ENCODE data around the gene ARHGAP6. TPM values are rescaled to one million over a fixed set of nuclear protein-coding genes. Genes with fewer than 3 reads are reported as not detected.
A peak's percentile ranks its signal among the peaks of the same experiment; 100 is the strongest.

Gene ARHGAP6
- total RNA-seq, 1 experiment from 2014 or later: 34.5 TPM

DNA sequence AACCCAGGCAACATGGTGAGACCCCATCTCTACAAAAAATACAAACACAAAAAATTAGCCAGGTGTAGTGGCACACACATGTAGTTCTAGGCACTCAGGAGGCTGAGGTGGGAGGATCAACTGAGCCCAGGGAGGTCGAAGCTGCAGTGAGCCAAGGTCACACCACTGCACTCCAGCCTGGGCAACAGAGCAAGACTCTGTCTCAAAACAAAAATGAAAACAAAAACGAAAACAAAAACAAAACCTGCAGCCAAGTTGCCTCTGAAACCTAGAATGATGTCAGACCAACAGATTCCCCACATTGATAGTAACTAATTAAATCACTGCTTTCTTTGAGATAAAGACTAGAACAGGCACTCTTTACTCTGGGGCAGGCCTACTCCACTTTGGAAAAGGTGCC lies 268.0 kb downstream of the ARHGAP6 start:
- no peak overlapping the region for H3K27ac ChIP-seq
- no peaks in the 10 kb centered on the region for H3K36me3 ChIP-seq
- H3K27me3 ChIP-seq: no peaks in the 10 kb centered on the region
- no peak for DNase-seq
- H3K9me3 ChIP-seq (replicated peaks): no peaks in the 10 kb centered on the region
- 0 out of 2 replicates have a peak, but pooled peaks cover 2% of the 10 kb centered on the region for H3K4me1 ChIP-seq
- no peak overlapping the region for H3K4me3 ChIP-seq

DNA sequence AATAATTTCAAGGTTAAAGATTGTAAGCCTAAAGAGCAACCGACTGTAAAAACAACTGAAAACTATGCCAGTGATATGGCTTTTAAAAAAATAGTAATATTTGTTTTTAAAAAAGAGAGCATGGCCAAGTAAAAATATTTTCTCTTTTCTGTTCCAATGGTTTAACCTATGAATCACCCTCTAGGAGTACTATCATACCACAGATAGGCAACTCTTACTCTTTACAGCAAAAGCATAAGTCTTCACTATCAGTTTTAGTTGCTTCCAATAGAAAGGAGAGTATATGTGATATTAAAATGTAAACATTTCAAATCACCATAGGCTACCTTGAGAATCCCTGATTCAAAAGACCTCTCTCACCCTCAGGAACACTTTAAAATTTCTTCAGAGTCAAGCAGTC lies 269.9 kb downstream of the ARHGAP6 start:
- Histone ChIP-seq H3K9me3 (replicated peaks) (peaks cover 2% of the 10 kb centered on the region; the same call in 1 of the 2 replicates), H3K4me3 (no peak overlapping the region), H3K4me1 (0 out of 2 replicates have a peak, but pooled peaks cover 2% of the 10 kb centered on the region), H3K27me3 (no peaks in the 10 kb centered on the region), H3K27ac (no peak overlapping the region), H3K36me3 (no peaks in the 10 kb centered on the region)
- no peak for DNase-seq

DNA sequence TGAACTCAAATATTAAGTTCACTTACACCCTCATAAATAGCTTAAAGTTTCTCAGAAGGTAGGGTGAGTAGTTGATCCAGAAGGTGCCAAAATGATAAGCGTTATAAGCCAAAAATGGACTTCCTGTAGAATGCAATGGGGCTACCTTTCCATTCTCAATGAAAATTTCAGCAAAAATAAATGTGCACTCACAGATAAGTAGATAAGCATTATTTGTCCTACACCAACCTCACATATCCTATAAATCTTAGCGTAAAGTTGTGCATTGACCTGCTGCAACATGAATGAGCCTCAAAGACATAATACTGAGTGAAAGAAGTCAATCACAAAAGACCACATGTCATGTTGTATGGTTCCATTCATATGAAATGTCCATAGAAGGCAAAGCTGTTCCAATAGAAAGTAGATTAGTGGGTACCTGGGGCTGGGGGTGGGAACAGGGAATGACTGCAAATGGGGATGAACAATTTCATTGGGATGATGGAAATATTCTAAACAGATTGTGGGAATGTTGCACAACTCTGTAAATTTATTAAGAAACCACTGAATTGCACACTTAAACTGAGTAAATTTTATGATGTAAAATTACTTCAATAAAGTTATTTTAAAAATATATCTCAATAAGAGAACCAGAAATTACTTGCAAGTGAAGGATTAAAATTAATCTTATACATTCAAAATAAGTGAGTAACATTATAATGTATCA lies 271.6 kb downstream of the ARHGAP6 start:
- no peak overlapping the region for H3K4me3 ChIP-seq
- H3K27ac ChIP-seq: no peak overlapping the region
- H3K36me3 ChIP-seq: no peaks in the 10 kb centered on the region
- H3K9me3 ChIP-seq (replicated peaks): peaks cover 5% of the 10 kb centered on the region; the same call in 1 of the 2 replicates
- no peaks in the 10 kb centered on the region for H3K4me1 ChIP-seq
- no peak for DNase-seq
- no peaks in the 10 kb centered on the region for H3K27me3 ChIP-seq

DNA sequence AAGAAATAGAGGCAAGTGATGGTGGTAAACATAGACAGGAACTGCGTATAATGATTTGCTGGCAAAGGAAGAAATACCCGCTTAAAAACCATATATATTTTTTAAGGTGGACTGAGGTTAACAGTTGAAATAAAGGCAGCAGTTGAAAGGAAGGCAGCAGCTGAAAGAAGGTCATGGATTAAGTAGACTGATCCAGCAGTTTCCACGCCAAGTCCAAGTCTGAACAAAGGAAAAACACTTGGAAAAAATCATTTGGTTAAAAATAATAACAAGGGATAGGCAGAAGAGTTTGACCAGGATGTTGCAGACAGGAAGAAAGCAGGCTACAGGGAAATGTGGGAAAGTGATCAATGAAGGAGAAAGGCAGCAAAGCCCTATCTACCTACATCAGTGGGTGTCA lies 278.9 kb downstream of the ARHGAP6 start:
- Histone ChIP-seq H3K4me3 (peak overlapping the region; percentile 22), H3K4me1 (peaks cover 25% of the 10 kb centered on the region), H3K9me3 (replicated peaks) (peaks cover 5% of the 10 kb centered on the region; the same call in 1 of the 2 replicates), H3K36me3 (no peaks in the 10 kb centered on the region), H3K27ac (peak overlapping the region; percentile 89), H3K27me3 (no peaks in the 10 kb centered on the region)
- peak; percentile 24 to 57 for DNase-seq

DNA sequence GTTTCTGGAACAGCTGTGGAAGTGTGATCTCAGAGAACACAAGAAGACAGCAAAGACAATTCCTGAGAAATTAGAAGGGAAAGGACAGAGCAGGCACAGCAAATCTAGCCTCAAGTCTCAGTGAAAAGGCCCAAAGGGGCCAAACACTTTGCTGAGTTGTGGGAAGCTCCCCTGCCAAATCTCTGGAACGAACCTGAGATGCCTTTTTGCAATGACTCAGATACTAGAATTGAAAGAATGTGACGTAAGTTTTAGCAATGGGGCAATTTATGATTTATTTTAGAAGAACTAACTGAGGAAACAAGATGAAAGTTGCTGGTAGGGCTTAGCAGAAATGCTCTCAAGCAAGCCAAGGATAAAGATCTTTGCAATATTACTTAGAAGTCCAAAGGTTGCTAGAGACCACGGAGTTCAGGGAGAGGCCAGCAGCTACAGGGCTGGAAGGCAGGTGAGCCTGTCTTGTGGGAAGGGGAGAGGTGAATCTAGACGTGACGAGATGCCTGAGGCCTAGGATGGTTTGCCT lies 279.7 kb downstream of the ARHGAP6 start:
- Histone ChIP-seq H3K36me3 (no peaks in the 10 kb centered on the region), H3K27ac (peak overlapping the region; percentile 89), H3K4me1 (peaks cover 25% of the 10 kb centered on the region), H3K9me3 (replicated peaks) (peaks cover 5% of the 10 kb centered on the region; the same call in 1 of the 2 replicates), H3K4me3 (peak overlapping the region; percentile 22), H3K27me3 (no peaks in the 10 kb centered on the region)
- peak; percentile 61 to 84 for DNase-seq

DNA sequence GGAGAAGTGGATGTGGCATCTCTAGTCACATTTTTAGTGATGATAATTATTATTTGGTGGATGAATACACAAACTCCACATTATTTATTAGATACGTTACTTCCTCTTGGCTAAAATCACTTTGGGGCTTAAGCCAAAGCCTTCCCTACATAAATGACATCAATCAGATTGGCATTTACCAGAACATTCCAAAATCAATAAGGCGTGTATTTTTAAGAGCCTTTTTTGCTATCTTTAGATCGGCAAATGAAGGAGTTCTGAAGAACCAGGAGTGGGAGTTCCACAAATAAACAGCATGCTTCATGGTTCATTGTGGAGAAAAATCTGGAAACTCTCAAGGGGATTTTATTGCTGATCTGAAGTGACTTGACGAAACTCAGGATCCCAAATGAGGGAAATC lies 282.8 kb downstream of the ARHGAP6 start:
- Histone ChIP-seq H3K4me1 (peaks cover 25% of the 10 kb centered on the region), H3K27ac (no peak overlapping the region), H3K9me3 (replicated peaks) (no peaks in the 10 kb centered on the region; the same call in 1 of the 2 replicates), H3K36me3 (peaks cover 2% of the 10 kb centered on the region; the same call in 1 of the 2 replicates), H3K27me3 (no peaks in the 10 kb centered on the region), H3K4me3 (no peak overlapping the region)
- DNase-seq: no peak

DNA sequence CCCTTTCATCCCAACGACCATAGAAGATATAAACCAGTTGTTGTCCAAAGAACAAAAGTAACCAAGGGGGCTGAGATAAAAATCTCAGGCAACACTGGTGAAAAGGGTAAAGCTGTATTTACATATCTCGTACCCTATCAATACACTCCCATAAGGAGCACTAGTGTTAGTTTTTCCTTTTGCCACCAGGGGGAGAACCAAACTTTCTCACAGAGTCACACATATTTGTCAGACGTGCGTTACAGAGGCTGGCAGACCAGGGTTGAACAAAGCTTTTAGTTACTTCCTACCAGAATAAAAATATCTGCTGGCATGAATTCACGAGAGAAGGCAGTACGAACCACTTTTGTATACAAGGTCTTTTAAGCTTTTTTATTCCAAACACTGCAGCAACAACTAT lies 284.3 kb downstream of the ARHGAP6 start:
- H3K9me3 ChIP-seq (replicated peaks): no peaks in the 10 kb centered on the region
- H3K4me3 ChIP-seq: no peak overlapping the region
- peaks cover 16% of the 10 kb centered on the region for H3K4me1 ChIP-seq
- no peak overlapping the region for H3K27ac ChIP-seq
- H3K27me3 ChIP-seq: no peaks in the 10 kb centered on the region
- peaks cover 2% of the 10 kb centered on the region; the same call in 1 of the 2 replicates for H3K36me3 ChIP-seq
- peak; percentile 50 to 84 for DNase-seq

DNA sequence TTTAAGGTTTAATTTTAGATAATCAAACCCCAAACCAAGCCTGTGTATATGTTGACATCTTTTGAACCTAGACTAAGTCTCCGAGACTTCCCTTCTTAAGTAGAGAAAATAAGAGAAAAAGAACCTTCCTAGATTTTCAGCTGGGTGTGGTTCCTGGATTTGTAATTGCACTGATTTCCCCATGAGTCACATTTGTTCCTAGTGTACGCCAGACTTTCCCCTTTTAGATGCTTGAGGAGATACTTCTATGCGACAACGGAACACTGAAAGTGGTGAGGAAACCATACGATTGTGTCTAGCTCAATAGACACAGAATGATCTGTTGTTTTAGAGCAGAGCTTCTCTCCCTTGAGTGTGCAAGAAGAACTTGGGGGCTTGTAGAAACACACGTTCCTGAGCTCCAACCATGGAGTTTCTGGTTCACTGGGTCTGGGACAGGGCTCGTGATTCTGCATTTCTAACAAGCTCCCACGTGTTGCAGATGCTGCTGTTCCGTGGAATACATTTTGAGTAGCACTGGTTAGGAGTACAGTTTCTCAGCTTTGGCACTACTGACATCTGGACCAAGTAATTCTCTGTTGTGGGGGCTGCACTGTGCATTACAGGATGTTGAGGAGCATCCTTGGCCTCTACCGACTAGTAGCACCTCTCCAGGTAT lies 285.4 kb downstream of the ARHGAP6 start:
- Histone ChIP-seq H3K27me3 (no peaks in the 10 kb centered on the region), H3K36me3 (peaks cover 2% of the 10 kb centered on the region; the same call in 1 of the 2 replicates), H3K4me3 (no peak overlapping the region), H3K27ac (no peak overlapping the region), H3K4me1 (peaks cover 5% of the 10 kb centered on the region), H3K9me3 (replicated peaks) (no peaks in the 10 kb centered on the region)
- no peak for DNase-seq

DNA sequence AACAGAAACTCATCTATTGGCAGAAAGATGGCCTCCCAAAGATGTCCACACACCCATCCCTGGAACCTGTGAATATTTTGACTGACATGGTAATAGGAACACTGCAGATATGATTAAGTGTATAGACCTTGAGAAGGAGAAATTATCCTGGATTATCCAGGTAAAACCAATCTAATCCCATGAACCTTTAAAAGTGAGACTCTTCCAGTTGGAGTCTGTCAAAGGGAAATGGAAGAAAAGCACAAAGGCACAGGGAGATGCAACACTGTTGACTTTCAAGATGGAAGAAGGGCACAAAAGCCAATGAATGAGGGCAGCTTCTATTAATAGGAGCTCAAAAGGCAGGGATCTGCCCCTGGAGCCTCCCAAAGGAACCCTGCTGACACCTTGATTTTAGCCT lies 289.6 kb downstream of the ARHGAP6 start:
- Histone ChIP-seq H3K4me1 (no peaks in the 10 kb centered on the region; the same call in 1 of the 2 replicates), H3K27me3 (no peaks in the 10 kb centered on the region)

DNA sequence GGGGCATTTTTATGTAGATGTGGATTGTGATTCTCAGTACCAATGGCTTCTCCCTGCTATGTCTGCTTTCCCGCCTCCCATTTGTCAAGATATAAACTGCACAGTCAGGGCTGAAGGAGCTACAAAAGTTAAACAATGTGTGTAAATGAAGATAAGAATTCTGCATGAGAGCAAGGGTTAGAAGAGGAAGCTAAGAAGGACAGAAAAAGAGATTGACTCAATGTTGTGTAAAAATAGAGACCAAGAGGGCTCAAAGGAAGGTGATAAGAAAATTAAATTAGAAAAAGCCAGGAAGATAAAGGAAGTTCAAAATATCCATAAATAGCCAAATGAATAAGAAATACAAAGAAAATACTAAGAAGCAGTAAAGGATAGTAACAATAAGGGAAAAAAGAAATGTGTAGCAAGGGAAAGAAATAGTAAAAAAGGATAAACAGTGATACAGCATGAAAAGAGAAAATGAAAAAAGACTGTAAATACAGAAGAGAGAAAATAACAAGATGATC lies 290.1 kb downstream of the ARHGAP6 start:
- H3K9me3 ChIP-seq (replicated peaks): no peaks in the 10 kb centered on the region
- H3K4me3 ChIP-seq: no peak overlapping the region
- H3K27ac ChIP-seq: no peak overlapping the region
- H3K36me3 ChIP-seq: peaks cover 2% of the 10 kb centered on the region; the same call in 1 of the 2 replicates
- no peaks in the 10 kb centered on the region; the same call in 1 of the 2 replicates for H3K4me1 ChIP-seq
- no peak for DNase-seq
- H3K27me3 ChIP-seq: no peaks in the 10 kb centered on the region

More for the DNA sequence above, 289.6 kb downstream of the ARHGAP6 start:
- peaks cover 2% of the 10 kb centered on the region; the same call in 1 of the 2 replicates for H3K36me3 ChIP-seq
- H3K4me3 ChIP-seq: no peak overlapping the region
- no peaks in the 10 kb centered on the region for H3K9me3 ChIP-seq (replicated peaks)
- no peak for DNase-seq
- H3K27ac ChIP-seq: no peak overlapping the region

DNA sequence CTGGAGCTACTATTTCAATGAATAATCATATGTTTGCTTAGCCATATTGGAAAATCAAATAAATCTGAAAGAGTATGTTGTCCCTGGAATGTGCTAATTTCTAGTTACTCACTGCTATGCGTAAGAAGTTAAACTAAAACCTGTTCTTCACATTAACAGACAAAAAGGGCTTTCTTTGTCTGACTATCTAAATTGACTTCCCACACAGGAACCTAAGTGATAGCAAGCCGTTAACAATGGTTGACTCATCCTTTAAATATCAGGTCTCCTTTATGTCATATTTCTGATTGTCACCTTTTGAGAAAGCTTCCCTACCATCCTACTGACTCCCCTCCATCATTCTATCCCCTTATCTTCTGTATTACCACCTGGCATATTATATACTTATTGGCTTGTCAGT lies 291.1 kb downstream of the ARHGAP6 start:
- no peak overlapping the region for H3K4me3 ChIP-seq
- no peaks in the 10 kb centered on the region; the same call in 1 of the 2 replicates for H3K4me1 ChIP-seq
- no peak for DNase-seq
- no peaks in the 10 kb centered on the region for H3K9me3 ChIP-seq (replicated peaks)
- H3K27ac ChIP-seq: no peak overlapping the region
- H3K27me3 ChIP-seq: no peaks in the 10 kb centered on the region
- H3K36me3 ChIP-seq: peaks cover 2% of the 10 kb centered on the region; the same call in 1 of the 2 replicates

DNA sequence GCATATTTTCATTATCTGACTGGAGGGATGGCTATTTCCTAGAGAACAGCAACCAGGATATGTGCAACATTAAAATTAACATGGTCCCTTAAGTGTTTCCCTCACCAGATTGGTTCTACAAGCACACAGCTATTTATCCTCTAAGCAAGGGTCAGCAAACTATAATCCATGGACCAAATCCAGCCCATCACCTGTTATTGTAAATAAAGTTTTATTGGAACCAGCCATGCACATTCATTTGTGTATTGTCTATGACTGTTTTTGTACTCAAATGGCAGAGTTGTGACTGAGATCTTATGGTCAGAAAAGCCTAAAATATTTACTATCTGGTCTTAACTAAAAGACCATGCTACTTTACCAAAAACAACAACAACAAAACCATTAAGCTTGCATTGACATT lies 294.6 kb downstream of the ARHGAP6 start:
- Histone ChIP-seq H3K27me3 (no peaks in the 10 kb centered on the region), H3K4me3 (no peak overlapping the region), H3K27ac (no peak overlapping the region), H3K4me1 (peaks cover 6% of the 10 kb centered on the region; the same call in 1 of the 2 replicates), H3K9me3 (replicated peaks) (no peaks in the 10 kb centered on the region), H3K36me3 (no peaks in the 10 kb centered on the region)
- no peak for DNase-seq

DNA sequence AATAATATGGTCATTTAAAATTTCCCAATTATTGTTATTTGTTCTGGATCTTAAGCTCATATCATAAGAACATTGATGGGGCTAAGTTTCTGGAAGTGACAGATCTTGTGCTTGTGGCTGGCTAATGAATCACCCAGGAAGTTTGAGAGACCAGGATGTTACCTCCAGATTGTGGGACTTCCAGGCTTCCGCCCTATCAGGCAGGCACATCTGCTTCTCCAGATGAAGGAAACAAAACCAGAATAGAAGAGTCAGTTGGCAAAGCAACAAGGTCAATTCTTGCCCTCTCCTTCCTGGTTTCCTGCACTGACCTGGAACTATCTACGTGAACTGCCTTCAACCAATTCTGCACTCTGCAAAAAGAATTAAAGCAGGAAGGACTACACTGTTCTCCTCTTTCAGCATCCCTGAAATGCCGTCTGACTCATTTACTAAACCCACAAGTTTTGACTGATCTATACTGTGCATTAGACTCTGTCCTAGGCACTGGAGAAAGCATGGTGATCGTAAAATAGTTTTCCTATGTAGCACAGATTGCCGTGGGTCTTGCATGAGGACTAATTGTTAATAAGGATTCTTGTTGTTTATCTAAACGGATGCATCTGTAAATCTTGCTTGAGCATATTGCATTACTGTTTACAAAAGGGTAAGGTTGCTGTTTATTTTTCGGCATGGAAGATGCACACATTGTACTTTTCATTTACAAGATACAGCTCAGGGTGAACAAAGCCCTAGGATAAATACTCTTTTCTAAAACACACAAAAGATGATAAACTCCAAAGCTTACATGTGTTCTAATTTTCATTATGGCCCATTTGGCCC lies 297.9 kb downstream of the ARHGAP6 start:
- DNase-seq: no peak
- Histone ChIP-seq H3K27me3 (no peaks in the 10 kb centered on the region), H3K9me3 (replicated peaks) (no peaks in the 10 kb centered on the region), H3K4me3 (no peak overlapping the region), H3K4me1 (peaks cover 6% of the 10 kb centered on the region; the same call in 1 of the 2 replicates), H3K27ac (no peak overlapping the region), H3K36me3 (peaks cover 6% of the 10 kb centered on the region; the same call in 1 of the 2 replicates)

DNA sequence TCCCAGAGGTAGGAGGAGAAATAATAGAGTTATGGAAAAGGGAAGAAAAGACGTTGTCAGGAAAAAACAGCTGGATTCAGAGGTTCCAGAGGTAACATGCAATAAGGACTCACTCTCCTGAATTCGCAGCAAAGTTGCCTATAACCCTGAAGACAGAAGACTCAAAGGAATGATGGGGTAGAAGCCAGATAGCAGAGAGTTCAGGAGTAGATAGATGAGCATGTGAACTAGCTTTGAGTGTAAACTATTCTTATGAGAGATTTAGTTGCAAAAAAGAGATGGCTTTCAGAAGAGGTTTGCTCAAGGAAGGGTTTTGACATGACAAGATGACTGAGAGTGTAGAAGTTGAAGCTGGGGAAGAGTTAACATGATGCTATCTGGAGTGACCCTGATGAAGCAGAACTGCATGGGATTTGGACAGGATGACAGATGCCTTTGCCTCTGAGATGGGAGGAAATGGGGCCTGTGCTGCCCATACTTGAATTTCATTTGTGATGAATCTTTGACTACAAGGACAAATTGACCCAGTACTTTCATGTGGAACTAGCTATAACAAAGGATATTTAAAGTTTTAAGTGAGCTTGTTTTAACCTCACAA lies 298.6 kb downstream of the ARHGAP6 start:
- no peak for DNase-seq
- Histone ChIP-seq H3K27me3 (no peaks in the 10 kb centered on the region), H3K4me1 (peaks cover 6% of the 10 kb centered on the region; the same call in 1 of the 2 replicates), H3K36me3 (peaks cover 6% of the 10 kb centered on the region; the same call in 1 of the 2 replicates), H3K4me3 (no peak overlapping the region), H3K9me3 (replicated peaks) (no peaks in the 10 kb centered on the region), H3K27ac (no peak overlapping the region)
